ENCODE results near the gene CYP39A1.

CYP39A1 gene

DNA sequence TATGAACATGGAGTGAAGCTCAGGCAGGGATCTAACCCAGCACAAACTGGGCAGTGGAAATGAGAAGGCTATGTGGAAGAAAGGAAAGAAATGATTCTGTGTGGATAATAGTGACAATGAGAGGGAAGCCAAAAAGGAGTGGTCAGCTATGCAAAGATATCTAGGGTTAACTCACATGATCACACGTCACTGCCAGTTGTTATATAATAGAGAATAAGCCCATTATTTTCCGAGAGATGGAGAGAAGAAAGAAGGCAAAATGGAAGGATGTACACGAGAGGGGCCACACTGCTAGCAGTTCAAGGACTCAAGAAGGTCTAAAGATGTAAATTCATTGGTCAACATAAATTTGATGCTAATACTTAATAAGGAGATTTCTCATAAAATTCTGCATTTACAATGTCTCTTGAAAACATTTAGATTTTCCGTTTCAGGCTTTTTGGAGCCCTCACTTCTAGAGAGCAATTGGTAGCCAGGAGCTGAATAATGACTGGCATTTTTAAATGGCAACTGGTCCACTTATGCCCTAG lies 142.6 kb downstream of the CYP39A1 start:
- DNase-seq: no peak

DNA sequence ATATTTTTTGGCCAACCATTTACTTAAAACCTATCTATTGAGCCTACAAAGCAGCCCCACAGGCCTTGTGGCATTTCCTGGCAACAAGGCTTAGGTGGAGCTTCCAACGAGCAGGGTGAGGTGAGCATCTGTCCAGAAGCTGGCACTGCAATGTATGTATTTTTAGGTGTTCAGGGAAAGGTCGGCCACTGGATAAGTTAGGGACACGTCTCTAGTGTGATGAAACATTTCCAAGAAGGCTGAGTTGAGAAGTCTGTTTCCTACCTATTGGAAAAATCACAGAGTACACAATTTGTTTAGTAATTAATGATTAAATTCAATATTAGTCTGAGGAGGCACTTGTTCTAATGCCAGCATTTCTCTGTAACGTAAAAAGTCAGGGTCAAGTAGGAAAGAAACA lies 143.6 kb downstream of the CYP39A1 start:
- no peak for DNase-seq

DNA sequence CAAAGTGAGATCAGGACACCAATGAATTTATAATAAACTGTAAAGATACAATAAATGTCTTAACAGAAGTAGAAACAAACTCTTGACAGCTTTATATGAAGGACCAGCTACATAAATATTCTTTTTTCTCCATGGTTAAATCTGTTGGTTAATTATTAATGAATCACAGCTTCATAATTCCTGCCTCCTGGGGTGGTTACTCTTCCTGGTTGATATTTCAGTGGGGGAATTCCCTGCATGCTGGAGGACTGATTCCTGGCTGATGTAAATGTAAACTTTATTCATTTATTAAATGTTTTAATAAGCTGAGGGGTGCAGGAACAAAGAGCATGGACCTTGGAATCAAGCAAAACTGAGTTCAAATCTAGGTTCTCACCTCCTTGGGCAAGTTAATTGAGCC lies 145.2 kb downstream of the CYP39A1 start:
- no peak for DNase-seq

DNA sequence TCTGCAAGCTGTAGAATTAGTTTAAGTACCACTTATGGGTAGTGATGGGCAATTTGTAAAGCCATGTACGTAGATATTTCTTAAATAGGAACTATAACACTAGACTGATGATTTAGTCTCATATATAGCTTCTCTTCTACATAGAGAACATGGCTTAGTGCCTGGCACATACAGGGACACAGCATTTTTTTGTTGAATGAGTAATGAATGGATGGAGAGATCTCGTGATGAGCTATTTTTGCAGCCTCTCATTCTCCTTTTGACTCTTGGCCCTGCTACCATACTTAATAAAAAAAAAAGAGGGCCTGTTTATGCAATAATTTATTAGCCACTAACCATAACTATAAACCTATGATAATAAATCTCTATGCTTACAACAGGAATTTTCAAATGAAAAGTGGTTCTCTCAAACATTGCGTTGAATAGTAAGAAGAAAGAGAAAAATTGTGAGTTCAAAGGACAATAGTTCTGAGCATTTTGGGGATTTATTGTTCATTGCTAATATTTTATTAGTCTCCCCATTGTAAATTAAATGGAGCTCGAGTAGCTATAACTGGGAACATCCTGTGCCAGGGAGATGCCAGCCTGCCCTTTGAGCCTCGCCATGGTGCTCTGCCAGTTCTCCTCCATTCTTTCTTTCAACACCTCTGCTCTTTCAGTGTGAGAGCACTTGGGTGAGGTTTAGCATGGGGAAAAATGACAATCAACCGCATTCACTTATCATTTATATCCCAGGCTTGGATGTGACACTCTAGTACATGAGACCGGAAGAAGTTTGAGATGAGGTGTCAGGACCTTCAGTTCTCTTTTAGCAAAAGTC lies 146.7 kb downstream of the CYP39A1 start:
- DNase-seq: no peak

DNA sequence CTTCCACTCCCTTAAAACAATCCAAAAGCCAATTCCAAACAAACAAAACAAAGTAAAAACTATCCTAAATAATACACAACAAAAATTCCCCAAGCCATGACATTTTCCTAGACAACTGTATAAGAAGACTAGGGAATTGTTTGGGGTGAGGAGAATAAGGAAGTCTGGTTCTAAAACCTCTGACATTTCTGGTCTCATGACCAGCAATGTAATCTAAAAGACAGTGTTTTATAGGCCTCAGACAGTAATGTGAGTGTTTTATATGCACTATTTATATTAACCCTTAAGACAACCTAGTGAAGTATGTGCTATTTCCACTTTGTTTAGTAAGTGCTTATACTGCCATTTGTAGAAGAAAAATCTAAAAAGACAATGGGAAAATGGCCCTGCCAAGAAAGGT lies 148.4 kb downstream of the CYP39A1 start:
- no peak for DNase-seq

DNA sequence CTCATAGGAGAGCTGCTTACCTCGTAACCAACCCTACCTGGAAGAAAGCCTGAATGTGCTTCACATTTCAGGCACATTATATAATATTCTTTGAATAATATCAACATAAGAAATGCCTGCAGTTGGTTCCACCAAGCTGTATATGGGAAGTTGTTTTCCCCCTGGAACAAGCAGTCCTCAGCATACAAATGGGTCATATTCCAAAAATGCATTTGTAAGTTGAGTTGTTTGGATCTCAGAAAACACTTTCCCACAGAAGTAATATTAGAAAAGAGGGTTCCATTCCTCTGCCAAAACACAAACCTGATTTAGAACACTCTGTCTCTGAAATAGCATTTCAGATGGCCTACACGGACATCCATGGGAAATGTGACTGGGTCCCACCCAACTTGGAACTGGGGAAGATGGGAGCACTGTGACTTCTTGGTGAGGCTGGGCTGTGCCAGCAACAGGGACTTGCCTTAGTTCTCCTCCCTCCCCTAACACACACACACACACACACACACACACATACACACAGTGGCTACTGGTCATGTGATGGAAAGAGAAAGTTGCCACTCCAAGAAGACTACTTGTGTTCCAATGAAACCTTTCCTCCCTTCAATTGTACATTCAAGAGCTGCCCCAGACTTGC lies 150.0 kb downstream of the CYP39A1 start:
- no peak for DNase-seq

DNA sequence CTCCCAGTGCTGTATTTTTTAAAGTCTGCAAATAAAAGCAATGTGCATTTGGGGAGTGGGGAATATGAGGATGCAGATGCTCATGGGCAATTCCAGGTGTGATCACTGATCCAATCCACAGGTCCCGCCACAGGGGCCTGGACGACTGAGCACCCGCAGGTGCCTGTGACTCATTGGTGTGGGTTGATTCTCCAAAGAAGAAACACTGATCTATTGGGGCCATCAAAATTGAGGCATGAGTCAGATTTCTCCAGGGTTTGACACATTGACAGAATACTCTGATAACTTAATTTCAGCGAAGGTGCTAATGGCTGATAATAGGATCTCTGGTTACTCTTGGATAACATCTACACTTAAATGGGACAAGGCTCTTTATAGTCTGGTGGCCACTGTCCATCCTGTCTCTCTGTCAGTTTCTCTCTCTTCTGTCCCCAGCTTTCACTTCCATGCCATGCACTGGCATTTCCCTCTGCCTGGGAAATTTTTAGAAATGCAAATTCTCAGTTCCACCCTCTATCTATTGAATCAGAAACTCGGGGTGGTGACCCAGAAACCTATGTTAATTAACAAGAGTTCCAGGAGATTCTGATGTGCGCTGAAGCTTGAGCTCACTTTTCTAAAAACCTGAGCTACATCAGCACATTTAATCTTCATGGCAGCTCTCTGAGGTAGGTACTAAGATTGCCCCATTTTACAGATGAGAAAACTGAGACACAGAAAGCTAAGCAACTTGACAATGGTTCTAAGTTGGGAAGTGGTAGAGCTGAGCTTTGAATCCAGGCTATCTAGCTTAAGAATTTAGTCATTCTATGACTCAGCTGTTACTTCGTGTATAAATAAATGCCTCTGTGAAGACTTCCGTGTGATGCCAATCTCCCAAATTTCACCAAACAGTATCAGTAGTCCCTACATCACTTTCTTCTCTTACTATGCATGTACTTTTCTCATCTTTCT lies 151.2 kb downstream of the CYP39A1 start:
- DNase-seq: no peak

DNA sequence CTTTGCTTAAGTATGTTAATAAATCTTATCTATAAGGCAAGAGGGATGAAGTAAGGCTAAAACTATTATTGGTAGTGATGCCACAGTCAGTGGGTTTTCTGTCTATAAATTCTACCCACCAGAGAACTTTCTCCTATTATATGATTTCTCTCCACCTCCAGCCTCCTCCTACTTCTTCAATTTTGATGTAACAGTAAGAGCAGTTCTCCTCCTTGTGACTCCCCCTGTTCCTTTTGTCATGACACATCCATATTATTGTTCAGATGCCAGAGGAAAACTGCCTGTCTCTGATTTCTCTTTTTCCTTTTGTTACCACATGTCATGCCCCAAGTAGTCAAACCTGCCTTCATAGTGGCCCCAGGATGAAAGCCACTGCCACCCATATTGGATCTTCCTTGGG lies 152.2 kb downstream of the CYP39A1 start:
- no peak for DNase-seq
